DOHH2 (cell line): ENCODE measurements around the gene GAS2L2.

ENCODE experiments used
- EZH2phosphoT487 ChIP-seq: fragments of 200-600 bp; sonication (generic); IDR thresholded peaks from 2 replicates; pipeline ENCODE4 v1.6.1; 2017; ENCODE audit warnings: borderline replicate concordance, mild to moderate bottlenecking, antibody characterized with exemption, low read length, moderate library complexity, mixed read lengths
- TF ChIP-seq, protein P1 (sequence below): fragments of 200-600 bp; sonication (generic); IDR thresholded peaks from one replicate; pipeline ENCODE4 v1.5.1; 2014; ENCODE audit warnings: antibody characterized with exemption, mild to moderate bottlenecking, low read depth, low read length; ENCODE audit not compliant: poor library complexity, severe bottlenecking

- TF ChIP-seq EZH2phosphoT487, result no peak
- TF ChIP-seq, protein P1, sequence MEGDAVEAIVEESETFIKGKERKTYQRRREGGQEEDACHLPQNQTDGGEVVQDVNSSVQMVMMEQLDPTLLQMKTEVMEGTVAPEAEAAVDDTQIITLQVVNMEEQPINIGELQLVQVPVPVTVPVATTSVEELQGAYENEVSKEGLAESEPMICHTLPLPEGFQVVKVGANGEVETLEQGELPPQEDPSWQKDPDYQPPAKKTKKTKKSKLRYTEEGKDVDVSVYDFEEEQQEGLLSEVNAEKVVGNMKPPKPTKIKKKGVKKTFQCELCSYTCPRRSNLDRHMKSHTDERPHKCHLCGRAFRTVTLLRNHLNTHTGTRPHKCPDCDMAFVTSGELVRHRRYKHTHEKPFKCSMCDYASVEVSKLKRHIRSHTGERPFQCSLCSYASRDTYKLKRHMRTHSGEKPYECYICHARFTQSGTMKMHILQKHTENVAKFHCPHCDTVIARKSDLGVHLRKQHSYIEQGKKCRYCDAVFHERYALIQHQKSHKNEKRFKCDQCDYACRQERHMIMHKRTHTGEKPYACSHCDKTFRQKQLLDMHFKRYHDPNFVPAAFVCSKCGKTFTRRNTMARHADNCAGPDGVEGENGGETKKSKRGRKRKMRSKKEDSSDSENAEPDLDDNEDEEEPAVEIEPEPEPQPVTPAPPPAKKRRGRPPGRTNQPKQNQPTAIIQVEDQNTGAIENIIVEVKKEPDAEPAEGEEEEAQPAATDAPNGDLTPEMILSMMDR, result no peak
Observed at GRCh38 chr17:35701491-35701890, 51.5 kb downstream of the GAS2L2 start.
